B cell (primary cell): ENCODE data around the gene ZACN. TPM values are rescaled to one million over a fixed set of nuclear protein-coding genes. Genes with fewer than 3 reads are reported as not detected.
A peak's percentile ranks its signal among the peaks of the same experiment; 100 is the strongest.

Experiments
- ATAC-seq: fragments of 200-7000 bp; cut with Tn5 transposase; one replicate; pipeline ENCODE4 v1.10.0; 2021; ENCODE audit warnings: low read depth, mild to moderate bottlenecking, moderate number of reproducible peaks, moderate library complexity
- CTCF ChIA-PET: fragments of 350-600 bp; sonication (Branson Sonifier 250); formaldehyde crosslinking; loops from one replicate; lab custom pipeline; 2021; ENCODE audit warnings: antibody characterized with exemption, inconsistent platforms; lab: Charles Lee
- POLR2A ChIA-PET: fragments of 350-600 bp; sonication (Branson Sonifier 250); formaldehyde crosslinking; loops from one replicate; lab custom pipeline; 2021; ENCODE audit warnings: antibody characterized with exemption; lab: Charles Lee
- DNase-seq: peaks from one replicate; pipeline ENCODE4 v3.0.0; 2013
- H2AFZ ChIP-seq: 2 replicates; pipeline ENCODE4 v1.6.1; 2012; ENCODE audit warnings: mild to moderate bottlenecking, low read depth, low read length; ENCODE audit not compliant: insufficient read depth, poor library complexity, severe bottlenecking
- H3K27ac ChIP-seq, 2 donors: 1 replicate in 1 of 2; 2 replicates in 1 of 2; pipeline ENCODE4 v1.5.1; 2012 to 2013; ENCODE audit warnings: low read length in 2 of 2, mild to moderate bottlenecking in 2 of 2, moderate library complexity in 1 of 2
- H3K27me3 ChIP-seq, 4 experiments: fragments of 200-600 bp in 1 of 4; sonication (generic) in 1 of 4; replicated peaks in 1 of 4; 1 replicate in 2 of 4; 2 replicates in 2 of 4; pipeline versions ENCODE4 v1.6.1 to v1.7.0; 2013 to 2016; ENCODE audit warnings: low read length in 3 of 4, mild to moderate bottlenecking in 2 of 4, mixed read lengths in 1 of 4, moderate library complexity in 1 of 4; ENCODE audit not compliant: insufficient read depth in 4 of 4, control insufficient read depth in 3 of 4; ENCODE audit errors: control extremely low read depth in 1 of 4
- H3K36me3 ChIP-seq, 2 experiments: replicated peaks in 1 of 2; 1 replicate in 1 of 2; 2 replicates in 1 of 2; pipeline versions ENCODE4 v1.6.1 to v1.7.1; 2013; ENCODE audit warnings: low read length in 1 of 2; ENCODE audit not compliant: insufficient read depth in 2 of 2, control insufficient read depth in 1 of 2; ENCODE audit errors: control extremely low read depth in 1 of 2, extremely low read depth in 1 of 2
- H3K4me1 ChIP-seq, 2 donors: fragments of 200-600 bp in 1 of 2; sonication (generic) in 1 of 2; 1 replicate in 1 of 2; 2 replicates in 1 of 2; pipeline versions ENCODE4 v1.5.1 to v1.6.1; 2013 to 2017; ENCODE audit warnings: low read length in 2 of 2; ENCODE audit not compliant: control insufficient read depth in 2 of 2, insufficient read depth in 2 of 2
- H3K4me2 ChIP-seq: replicated peaks from 2 replicates; pipeline ENCODE3; 2012; ENCODE audit warnings: mild to moderate bottlenecking, low read depth, low read length; ENCODE audit not compliant: poor library complexity, severe bottlenecking
- H3K4me3 ChIP-seq, 5 experiments: fragments of 200-600 bp in 1 of 5; sonication (generic) in 1 of 5; 1 replicate in 3 of 5; 2 replicates in 2 of 5; pipeline versions ENCODE4 v1.5.1 to v1.7.0; 2011 to 2016; ENCODE audit warnings: low read length in 4 of 5, mild to moderate bottlenecking in 4 of 5, low read depth in 2 of 5, control low read depth in 1 of 5, moderate library complexity in 1 of 5; ENCODE audit not compliant: insufficient read depth in 1 of 5; ENCODE audit errors: control extremely low read depth in 1 of 5, extremely low read depth in 1 of 5
- H3K79me2 ChIP-seq: fragments of 200-600 bp; sonication (generic); one replicate; pipeline ENCODE4 v1.6.0; 2016; ENCODE audit warnings: low read length; ENCODE audit not compliant: control insufficient read depth, insufficient read depth
- H3K9ac ChIP-seq: fragments of 200-600 bp; sonication (generic); 2 replicates; pipeline ENCODE4 v1.6.1; 2017; ENCODE audit warnings: mild to moderate bottlenecking, low read length, moderate library complexity
- H3K9me3 ChIP-seq, 3 donors: one replicate each; pipeline versions ENCODE4 v1.6.1 to v1.7.1; 2013; ENCODE audit warnings: low read length in 2 of 3; ENCODE audit not compliant: control insufficient read depth in 2 of 3, insufficient read depth in 1 of 3; ENCODE audit errors: control extremely low read depth in 1 of 3
- H4K20me1 ChIP-seq: 2 replicates; pipeline ENCODE4 v1.6.0; 2012; ENCODE audit warnings: mild to moderate bottlenecking, low read length; ENCODE audit not compliant: insufficient read depth, control insufficient read depth, poor library complexity, severe bottlenecking
- H3K27ac Mint-ChIP-seq: one replicate; pipeline ENCODE4 v1.8.0; 2021; ENCODE audit warnings: mixed read lengths
- H3K27me3 Mint-ChIP-seq: one replicate; pipeline ENCODE4 v1.8.0; 2021; ENCODE audit warnings: mixed read lengths
- H3K4me1 Mint-ChIP-seq: one replicate; pipeline ENCODE4 v1.8.0; 2021; ENCODE audit warnings: mixed read lengths
- H3K4me3 Mint-ChIP-seq: one replicate; pipeline ENCODE4 v1.8.0; 2021; ENCODE audit warnings: mixed read lengths
- H3K9me3 Mint-ChIP-seq: one replicate; pipeline ENCODE4 v1.8.0; 2022; ENCODE audit warnings: mixed read lengths; ENCODE audit not compliant: insufficient read depth
- CTCF ChIP-seq: fragments of 200-600 bp; IDR thresholded peaks from one replicate; pipeline ENCODE4 v1.8.0; 2022; ENCODE audit warnings: antibody characterized with exemption, mild to moderate bottlenecking
- EZH2 ChIP-seq: IDR thresholded peaks from 2 replicates; pipeline ENCODE4 v1.6.1; 2012; ENCODE audit warnings: borderline replicate concordance, low read depth, mild to moderate bottlenecking, moderate library complexity, low read length; ENCODE audit not compliant: insufficient read depth, poor library complexity, severe bottlenecking
- WGBS: methylation state at CpG from one replicate; pipeline ENCODE4 v1.1.5; 2013; ENCODE audit warnings: missing lambda C conversion rate; ENCODE audit not compliant: insufficient coverage; 5-methylcytosine and 5-hydroxymethylcytosine counted together
- intact Hi-C: fragments of 100-400 bp; cut with micrococcal nuclease; formaldehyde crosslinking; loops from one replicate; pipeline ENCODE4 v1.10.0; 2022
- polyA plus RNA-seq: library from polyadenylated mRNA; depleted of rRNA; stranded (reverse); fragments of >200 nt; gene quantifications from 2 replicates; pipeline ENCODE4 v1.2.3, GENCODE V29; 2012
- total RNA-seq, 2 donors: library from RNA; stranded (reverse); fragments of 120-200 nt in 1 of 2; gene quantifications; 1 replicate in 1 of 2; 2 replicates in 1 of 2; pipeline versions ENCODE4 v1.2.3 to v1.2.4, GENCODE V29; 2013 to 2022

Gene ZACN
- total and polyA plus RNA-seq, 2 donors (not counting 1 experiment from before 2014, with no cell fraction given), result 0.37 to 0.45 TPM

GRCh38 chr17:76071531-76072147 lies 7.3 kb upstream of the ZACN start:
- intact Hi-C loops, result loop anchor here (2.0 kb wide), 1 partner anchor 281 kb away; the partner anchor contains the start of gene PRPSAP1
- Histone ChIP-seq H3K4me3 (peak overlapping the region; percentile 80 to 92 (median 89)), H2AFZ (peak overlapping the region; percentile 93), H3K79me2 (peaks cover 45% of the 10 kb centered on the region), H3K9ac (peak overlapping the region; percentile 83), H3K27ac (peak overlapping the region; percentile 61 to 87), H3K4me1 (peaks cover 39 to 47% of the 10 kb centered on the region in 2 donors), H3K9me3 (peaks cover 0 to 19% (median 0%) of the 10 kb centered on the region in 3 donors), H3K4me2 (peak overlapping the region; percentile 83), H3K27me3 (peaks cover 0 to 33% (median 20%) of the 10 kb centered on the region in 4 experiments), H4K20me1 (peaks cover 19% of the 10 kb centered on the region), H3K36me3 (peaks cover 1 to 20% of the 10 kb centered on the region in 2 experiments)
- H3K27me3 Mint-ChIP-seq, result peaks cover 14% of the 10 kb centered on the region
- no peak for TF ChIP-seq EZH2
- TF ChIP-seq CTCF, result no peak
- H3K27ac Mint-ChIP-seq, result peak overlapping the region; percentile 94
- H3K4me3 Mint-ChIP-seq, result peak overlapping the region; percentile 96
- H3K9me3 Mint-ChIP-seq, result no peaks in the 10 kb centered on the region
- POLR2A ChIA-PET, result interaction anchor here (1.3 kb wide), 1 partner anchor 10 kb away, joined by 3 read pairs; no protein-coding TSS in a partner anchor
- WGBS, result 13% methylated on average over 12 of the region's 15 CpGs
- CTCF ChIA-PET, result interaction anchor here (1.0 to 1.1 kb wide), 2 partner anchors 208 to 227 kb away, joined by 3 read pairs; no protein-coding TSS in a partner anchor
- peaks cover 52% of the 10 kb centered on the region for H3K4me1 Mint-ChIP-seq
- DNase-seq (no peak), ATAC-seq (no peak)
